GM19099 (cell line): ENCODE measurements around the gene C1orf146.

Source experiments
- POLR2A ChIP-seq: IDR thresholded peaks from 3 replicates; pipeline ENCODE4 v1.6.1; 2011; ENCODE audit warnings: low read depth; ENCODE audit not compliant: insufficient read length; ENCODE audit errors: extremely low read depth

C1orf146 gene

DNA sequence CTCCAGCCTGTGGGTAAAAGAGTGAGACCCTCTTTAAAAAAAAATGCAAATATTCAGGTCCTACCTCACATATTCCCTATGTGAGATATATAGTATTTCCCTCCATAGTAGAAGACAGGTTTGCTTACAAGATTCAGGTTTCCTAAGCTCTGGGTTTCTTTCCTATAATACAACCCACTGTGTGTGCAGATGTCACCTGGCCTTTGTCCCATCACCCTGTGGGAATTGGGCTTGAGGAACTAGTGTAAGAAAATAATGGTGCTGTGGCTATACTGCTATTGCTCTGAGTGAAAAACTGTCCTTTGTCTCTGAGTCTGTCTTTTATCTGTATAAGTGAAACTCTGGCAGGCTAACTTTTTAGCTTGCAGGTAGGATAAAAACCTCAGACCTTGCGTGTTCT is 13.0 kb downstream of the C1orf146 start:
- no peak for TF ChIP-seq POLR2A

DNA sequence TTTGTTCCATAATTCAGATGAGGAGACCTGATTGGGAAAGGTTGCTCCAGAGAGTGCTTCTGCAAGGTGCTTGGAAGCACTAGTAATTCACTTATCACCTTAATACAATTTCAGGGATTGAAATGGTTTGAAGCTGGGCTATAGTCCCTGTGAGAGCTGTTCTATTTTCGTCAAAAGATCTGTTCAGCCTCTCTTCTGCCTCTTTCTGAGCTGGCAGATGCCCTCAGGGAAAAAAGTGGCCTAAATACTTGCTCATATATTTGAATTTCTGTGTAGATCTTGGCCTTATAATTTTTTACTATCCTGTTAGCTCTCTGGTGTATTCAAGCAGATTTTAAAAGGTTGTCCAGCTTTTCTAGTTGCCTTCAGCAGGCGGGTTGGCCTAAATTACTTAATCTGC is 22.3 kb downstream of the C1orf146 start:
- TF ChIP-seq POLR2A, result no peak

DNA sequence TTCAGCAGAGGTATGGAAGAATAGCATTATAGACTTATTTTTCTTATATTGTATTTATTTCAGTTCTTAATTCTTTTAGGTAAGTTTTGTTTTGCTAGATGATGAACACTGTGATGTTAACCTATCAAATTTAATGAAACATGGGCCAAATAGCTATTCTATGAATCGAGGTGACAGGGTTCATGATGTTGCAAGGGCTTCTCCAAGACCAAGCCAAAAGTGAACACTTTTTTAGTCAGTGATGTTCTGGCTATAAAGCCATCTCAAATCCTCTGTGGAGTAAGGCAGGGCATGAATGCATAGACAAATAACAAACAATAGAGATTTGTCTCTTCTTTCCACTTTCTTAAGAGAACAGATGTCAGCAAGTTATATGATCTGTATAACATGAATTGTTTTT is 26.7 kb downstream of the C1orf146 start:
- TF ChIP-seq POLR2A, result no peak

DNA sequence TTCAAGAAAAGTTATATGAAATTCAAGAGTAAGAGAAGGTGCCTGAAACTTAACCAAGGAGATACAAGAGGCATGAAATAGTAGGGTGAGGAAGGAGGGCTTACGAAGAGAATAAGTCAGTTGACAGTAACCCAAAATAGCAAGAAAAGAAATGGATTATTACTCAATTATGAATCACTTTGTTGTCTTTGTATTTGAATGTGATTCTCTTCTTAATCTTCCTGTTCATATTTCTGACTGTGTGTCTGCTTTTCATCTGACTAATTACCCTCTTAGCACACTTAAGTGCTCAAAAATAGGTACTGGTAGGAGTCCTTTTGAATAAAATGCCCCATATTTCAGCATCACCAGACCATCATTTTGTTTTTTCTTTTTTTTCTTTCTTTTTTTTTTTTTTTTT is 41.6 kb downstream of the C1orf146 start:
- TF ChIP-seq POLR2A, result no peak

DNA sequence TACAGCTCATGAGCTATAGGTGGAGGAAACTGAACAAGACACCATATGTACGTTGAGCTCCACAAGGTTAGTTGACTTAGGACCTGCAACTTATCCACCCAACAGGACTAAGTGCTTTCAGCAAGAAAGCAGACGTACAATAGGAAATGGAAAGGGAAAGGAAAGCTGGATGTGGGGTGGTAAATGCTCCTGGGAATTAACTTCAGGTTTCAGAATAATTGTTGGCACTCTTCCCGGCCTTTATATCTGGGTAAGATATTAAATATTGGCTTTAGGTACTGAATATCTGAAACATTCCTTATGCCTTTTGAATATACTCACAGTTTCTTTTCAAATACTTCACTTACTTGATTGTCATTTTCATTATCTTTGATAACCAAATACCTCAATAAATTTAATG is 44.8 kb downstream of the C1orf146 start:
- no peak for TF ChIP-seq POLR2A

DNA sequence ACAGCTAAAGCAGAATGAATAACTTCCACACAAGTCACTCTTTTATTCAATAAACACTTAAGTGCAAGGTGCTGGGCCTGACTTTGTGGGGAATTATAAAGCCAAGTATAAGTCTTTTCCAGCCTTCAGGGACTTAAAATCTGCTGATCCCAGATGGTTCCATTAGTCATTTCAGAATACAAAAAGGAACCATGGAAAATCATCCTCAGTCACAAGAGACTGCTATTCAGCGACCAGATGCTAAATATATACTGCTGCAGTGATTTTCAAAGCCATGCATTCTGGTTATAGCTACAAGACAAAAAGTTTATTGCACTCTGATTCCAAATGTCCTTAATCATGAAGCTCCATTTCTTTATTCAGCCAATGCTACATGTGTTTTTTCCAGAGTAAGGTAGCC is 55.3 kb downstream of the C1orf146 start:
- no peak for TF ChIP-seq POLR2A

DNA sequence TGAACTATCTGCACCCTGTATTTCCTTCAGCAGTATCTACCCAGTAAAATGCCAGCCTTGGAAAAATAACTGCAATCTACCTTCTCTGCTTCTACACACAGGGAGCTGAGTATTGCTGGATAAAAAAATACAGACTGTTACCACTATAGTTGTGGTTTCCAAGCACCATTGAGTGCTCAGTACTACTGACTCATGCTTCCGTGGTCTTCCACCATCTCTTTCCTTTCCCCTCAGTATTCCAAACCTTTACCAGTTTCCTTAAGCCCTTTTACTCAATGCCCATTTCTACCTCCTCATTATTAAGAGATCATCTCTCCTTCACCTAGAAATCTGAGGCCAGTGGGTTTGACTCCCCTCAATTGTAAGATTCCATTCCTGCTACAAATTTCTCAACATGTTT is 57.2 kb downstream of the C1orf146 start:
- no peak for TF ChIP-seq POLR2A

DNA sequence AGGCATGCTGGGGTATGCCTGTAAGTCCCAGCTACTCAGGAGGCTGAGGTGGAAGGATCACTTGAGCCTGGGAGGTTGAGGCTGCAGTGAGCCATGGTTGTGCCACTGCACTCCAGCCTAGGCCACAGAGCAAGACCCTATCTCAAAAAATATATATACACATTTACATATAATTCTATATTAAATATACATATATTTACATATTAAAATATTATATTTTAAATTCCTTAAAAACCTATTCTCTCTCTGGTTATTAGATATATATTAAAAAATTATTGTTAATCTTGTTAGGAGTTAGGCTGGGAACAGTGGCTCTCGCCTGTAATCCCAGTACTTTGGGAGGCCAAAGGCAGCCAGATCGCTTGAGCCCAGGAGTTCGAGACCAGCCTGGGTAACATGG is 58.4 kb downstream of the C1orf146 start:
- TF ChIP-seq POLR2A, result no peak

DNA sequence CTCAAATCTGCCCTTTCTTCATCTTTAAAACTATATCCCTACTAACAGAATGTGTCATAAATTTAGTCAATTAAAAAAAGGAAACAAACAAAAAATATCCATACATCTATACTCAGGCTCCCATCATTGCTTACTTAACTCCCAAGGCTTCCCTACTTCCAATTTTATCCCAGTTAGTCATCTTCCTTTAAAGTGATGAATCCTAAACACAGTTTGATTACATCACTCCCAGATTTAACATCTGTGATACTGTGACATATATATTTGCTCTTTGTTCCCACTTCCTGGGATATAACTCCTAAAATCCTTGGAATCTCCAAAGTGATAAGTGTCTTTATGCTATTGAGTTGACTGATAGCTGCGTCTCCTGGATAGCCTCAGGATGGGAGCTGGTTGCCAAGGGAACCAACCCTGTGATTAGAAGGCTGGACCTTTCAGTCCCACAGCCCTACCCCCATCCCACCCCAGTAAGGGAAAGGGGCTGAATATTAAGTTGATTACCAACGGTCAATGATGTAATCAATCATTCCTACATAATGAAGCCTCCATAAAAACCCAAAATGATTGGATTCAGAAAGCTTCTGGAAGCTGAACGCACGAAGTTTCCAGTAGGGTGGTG is 59.5 kb downstream of the C1orf146 start:
- TF ChIP-seq POLR2A, result no peak

DNA sequence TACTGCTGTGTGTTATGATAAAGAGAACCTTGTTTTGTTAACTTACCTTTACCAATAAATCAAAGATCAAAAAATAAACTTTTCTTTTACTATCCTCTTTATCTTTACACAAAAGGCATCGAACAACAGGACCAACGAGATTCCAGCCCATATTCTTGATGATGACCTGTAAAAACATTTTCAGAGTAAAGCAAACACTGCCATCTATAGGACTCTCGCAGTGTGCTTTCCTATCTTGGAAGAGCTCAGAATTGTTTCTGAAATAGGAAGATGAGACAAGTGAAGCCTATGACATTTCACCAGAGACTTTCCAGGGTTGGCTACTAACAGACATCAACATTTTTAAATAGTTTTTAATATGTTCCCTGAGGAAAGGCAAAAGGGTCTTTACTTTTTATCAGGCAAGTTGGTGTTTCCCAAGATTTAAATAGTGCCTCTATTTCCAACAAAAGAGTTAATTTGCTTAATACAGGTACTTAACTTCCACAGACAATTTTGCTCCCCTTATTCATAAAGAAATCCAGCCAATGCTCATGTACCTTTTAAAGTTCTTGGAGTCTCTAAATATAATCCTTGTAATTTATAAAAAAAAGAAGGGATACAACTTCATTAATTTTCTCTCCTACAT is 73.8 kb downstream of the C1orf146 start:
- no peak for TF ChIP-seq POLR2A
